Kidney epithelial cell (primary cell): ENCODE measurements around the gene NR5A1. TPM values are rescaled to one million over a fixed set of nuclear protein-coding genes. Genes with fewer than 3 reads are reported as not detected.

ENCODE experiments used
- DNase-seq: peaks from one replicate; pipeline ENCODE4 v3.0.0-alpha.2; 2010; ENCODE audit warnings: low read depth
- H3K27me3 ChIP-seq: 2 replicates; pipeline ENCODE4 v1.6.0; 2011; ENCODE audit warnings: low read length; ENCODE audit not compliant: control insufficient read depth, insufficient read depth
- H3K36me3 ChIP-seq: 2 replicates; pipeline ENCODE4 v1.5.1; 2011; ENCODE audit warnings: low read length; ENCODE audit not compliant: control insufficient read depth, insufficient read depth
- H3K4me3 ChIP-seq: 2 replicates; pipeline ENCODE4 v1.5.1; 2011; ENCODE audit warnings: low read depth, mild to moderate bottlenecking, control low read depth, low read length
- CTCF ChIP-seq: IDR thresholded peaks from 2 replicates; pipeline ENCODE4 v1.5.1; 2011; ENCODE audit warnings: mild to moderate bottlenecking, moderate library complexity, low read length, control low read depth, inconsistent platforms; ENCODE audit not compliant: insufficient read depth, poor library complexity, severe bottlenecking
- total RNA-seq: library from RNA; depleted of rRNA; stranded (reverse); fragments of >200 nt; gene quantifications from 2 replicates; pipeline ENCODE4 v1.2.3, GENCODE V29; 2015

The NR5A1 gene
- total RNA-seq, 1 donor from 2014 or later, result not detected

- Histone ChIP-seq H3K36me3 (no peaks in the 10 kb centered on the region), H3K27me3 (no peaks in the 10 kb centered on the region), H3K4me3 (no peak overlapping the region)
- peak; percentile 4 for TF ChIP-seq CTCF
- no peak for DNase-seq
Measured at GRCh38 chr9:124522121-124523098, 15.2 kb upstream of the NR5A1 start.

GRCh38 chr9:124521142-124521541 is 13.9 kb upstream of the NR5A1 start:
- no peak for TF ChIP-seq CTCF
- DNase-seq, result no peak
- no peak overlapping the region for H3K4me3 ChIP-seq
- no peaks in the 10 kb centered on the region for H3K36me3 ChIP-seq
- no peaks in the 10 kb centered on the region for H3K27me3 ChIP-seq

- TF ChIP-seq CTCF, result no peak
- Histone ChIP-seq H3K27me3 (no peaks in the 10 kb centered on the region), H3K4me3 (no peak overlapping the region), H3K36me3 (no peaks in the 10 kb centered on the region)
- no peak for DNase-seq
Measured at GRCh38 chr9:124520206-124520596, 13.0 kb upstream of the NR5A1 start.

GRCh38 chr9:124518116-124518515 is 10.9 kb upstream of the NR5A1 start:
- no peaks in the 10 kb centered on the region for H3K36me3 ChIP-seq
- no peak overlapping the region for H3K4me3 ChIP-seq
- DNase-seq, result no peak
- no peak for TF ChIP-seq CTCF
- peaks cover 2% of the 10 kb centered on the region for H3K27me3 ChIP-seq

- Histone ChIP-seq H3K36me3 (no peaks in the 10 kb centered on the region), H3K4me3 (no peak overlapping the region), H3K27me3 (peaks cover 2% of the 10 kb centered on the region)
- DNase-seq, result no peak
- TF ChIP-seq CTCF, result no peak
Measured at GRCh38 chr9:124517600-124517999, 10.4 kb upstream of the NR5A1 start.

- no peak for DNase-seq
- no peak for TF ChIP-seq CTCF
- H3K27me3 ChIP-seq, result peaks cover 7% of the 10 kb centered on the region
- no peak overlapping the region for H3K4me3 ChIP-seq
- no peaks in the 10 kb centered on the region for H3K36me3 ChIP-seq
Measured at GRCh38 chr9:124514874-124515273, 7.7 kb upstream of the NR5A1 start.
